ENCODE data around the gene PARD3.

- TF ChIP-seq CTCF (IDR thresholded peaks at IDR 0.05) (no peak), EP300 (IDR thresholded peaks at IDR 0.05; ENCODE audit: low read depth) (no peak), POLR2AphosphoS5 (IDR thresholded peaks at IDR 0.05) (peak; percentile 63 to 90 (median 85))
Measured at GRCh38 chr10:34290412-34291081, 524.5 kb downstream of the PARD3 start.
